ENCODE results near the gene STK40. TPM values are rescaled to one million over a fixed set of nuclear protein-coding genes. Genes with fewer than 3 reads are reported as not detected.
A peak's percentile ranks its signal among the peaks of the same experiment; 100 is the strongest.

STK40 gene, protein sequence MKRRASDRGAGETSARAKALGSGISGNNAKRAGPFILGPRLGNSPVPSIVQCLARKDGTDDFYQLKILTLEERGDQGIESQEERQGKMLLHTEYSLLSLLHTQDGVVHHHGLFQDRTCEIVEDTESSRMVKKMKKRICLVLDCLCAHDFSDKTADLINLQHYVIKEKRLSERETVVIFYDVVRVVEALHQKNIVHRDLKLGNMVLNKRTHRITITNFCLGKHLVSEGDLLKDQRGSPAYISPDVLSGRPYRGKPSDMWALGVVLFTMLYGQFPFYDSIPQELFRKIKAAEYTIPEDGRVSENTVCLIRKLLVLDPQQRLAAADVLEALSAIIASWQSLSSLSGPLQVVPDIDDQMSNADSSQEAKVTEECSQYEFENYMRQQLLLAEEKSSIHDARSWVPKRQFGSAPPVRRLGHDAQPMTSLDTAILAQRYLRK
- total RNA-seq (2011; cell fraction: chromatin; rRNA removed; ENCODE audit: low replicate concordance) = 24.8 and 55.6 TPM in 2 replicates
- 29.2 and 31.0 TPM in 2 replicates for total RNA-seq (2011; cell fraction: nucleolus; rRNA removed)
- 30.9 and 40.1 TPM in 2 replicates for total RNA-seq (2011; cell fraction: nucleoplasm; rRNA removed)
- total RNA-seq (2014; rRNA removed) (39.1 and 55.1 TPM in 2 replicates), total RNA-seq (2014; rRNA removed; fragmentation: Illumina TruSeq; extraction: Trizol) (18.5 and 22.8 TPM in 2 replicates), total RNA-seq (2015; rRNA removed; fragmentation: Illumina TruSeq; extraction: Trizol) (27.1 and 27.6 TPM in 2 replicates), total RNA-seq (2021) (90.1 and 94.3 TPM in 2 replicates), polyA plus RNA-seq (2011; rRNA removed) (57.8 and 73.8 TPM in 2 replicates), polyA plus RNA-seq (2014; fragmentation: Illumina TruSeq; extraction: Trizol) (62.9 and 78.0 TPM in 2 replicates), polyA plus RNA-seq (2014; fragmentation: Nextera tagmentation; extraction: Ambion mirVana) (1 to 10 TPM in 1 of 2 experiments, under 1 TPM in 1; 0.69 to 1.7 TPM), polyA plus RNA-seq (2014; rRNA removed) (59.0 and 63.1 TPM in 2 replicates), polyA minus RNA-seq (2011; rRNA and poly(A)+ RNA removed) (49.4 and 58.5 TPM in 2 replicates), Bru-seq, nascent RNA (percentile 82 among the genes with signal in this experiment), BruChase-seq, experiment 1, labeled RNA remaining after a 2-hour chase (percentile 84 among the genes with signal in this experiment), BruChase-seq, experiment 2, labeled RNA remaining after a 6-hour chase (percentile 81 among the genes with signal in this experiment)
- 46.1 and 62.2 TPM in 2 replicates for polyA plus RNA-seq (2011; cell fraction: cytosol; rRNA removed)
- polyA plus RNA-seq (2011; cell fraction: nucleus; rRNA removed) = 37.6 and 46.3 TPM in 2 replicates
- 62.9 and 132 TPM in 2 replicates for polyA plus RNA-seq (2012)
- 25.9 and 28.4 TPM in 2 replicates for polyA minus RNA-seq (2011; cell fraction: cytosol; rRNA and poly(A)+ RNA removed)
- polyA minus RNA-seq (2011; cell fraction: nucleus; rRNA and poly(A)+ RNA removed) = 9.8 and 13.2 TPM in 2 replicates
- long read RNA-seq, experiment 1, transcript STK40-204 (11 exons, 3,621 nt) = major isoform, 20 of 130 reads
- long read RNA-seq, experiment 1, partial matches to known transcripts = 8 of 130 reads
- long read RNA-seq, experiment 1, other reads (novel, unspliced or antisense) = 102 of 130 reads
- long read RNA-seq, experiment 2, transcript STK40-204 (11 exons, 3,621 nt) = major isoform, 39 of 151 reads
- long read RNA-seq, experiment 2, partial matches to known transcripts = 19 of 151 reads
- long read RNA-seq, experiment 2, other reads (novel, unspliced or antisense) = 92 of 151 reads
- long read RNA-seq, experiment 3, partial matches to known transcripts = 1 of 17 reads
- long read RNA-seq, experiment 3, other reads (novel, unspliced or antisense) = 14 of 17 reads

DNA sequence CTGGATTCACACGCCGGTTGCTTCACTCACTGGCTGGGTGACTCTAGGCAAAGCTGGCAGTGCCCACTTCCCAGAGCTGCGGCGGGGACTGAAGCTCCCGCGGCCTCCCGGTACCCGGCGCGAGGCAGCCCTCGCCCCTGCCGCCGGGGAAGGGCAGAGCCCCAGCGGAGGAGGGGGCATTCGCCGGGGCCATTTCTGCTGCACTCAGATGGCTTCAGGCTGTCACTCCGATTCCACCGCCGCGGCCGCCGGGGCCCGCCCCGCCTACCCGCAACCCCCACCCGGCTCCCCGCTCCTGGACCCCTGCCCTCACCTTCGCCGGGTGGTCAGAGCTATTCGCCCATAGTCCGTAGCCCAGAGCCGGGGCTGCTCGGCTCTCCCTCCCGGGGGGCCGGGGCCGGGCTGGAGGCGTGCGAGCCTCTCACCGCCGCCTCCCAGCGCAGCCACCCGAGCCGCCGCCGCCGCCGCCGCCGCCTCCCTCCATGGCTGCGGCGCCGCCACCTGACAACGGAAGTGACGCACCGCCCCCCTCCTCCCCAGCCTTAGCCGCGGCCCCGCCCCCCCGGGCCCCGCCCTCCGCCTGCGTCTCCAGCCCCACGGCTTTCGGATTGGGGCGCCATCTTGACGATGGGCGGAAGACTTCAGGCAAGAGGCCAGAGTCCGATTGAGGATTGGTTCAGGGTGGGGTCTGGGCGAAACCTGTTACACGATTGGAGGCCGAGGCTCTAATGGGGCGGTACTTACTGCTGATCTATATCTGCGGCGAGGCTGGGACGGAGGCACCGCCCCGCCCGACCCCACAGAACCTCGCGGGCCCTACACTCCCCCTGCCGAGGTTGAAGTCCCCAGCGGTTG is at the start of gene STK40:
Gene STK40 (minus strand): TSS at position 515 of the 855 bp plus-strand sequence. CDS start 24,592 bp downstream, outside the sequence.
- Histone ChIP-seq H3K4me3 (peak within 1 kb of the TSS; percentile 91), H3K27ac (ENCODE audit: extremely low read depth, low read depth, low read length) (peak within 1 kb of the TSS; percentile 99), H3K9me1 (ENCODE audit: control insufficient read depth, insufficient read depth, low read length) (peaks cover 5% of the 10 kb centered on the region), H3K27me3 (ENCODE audit: control insufficient read depth in 2 of 2, insufficient read depth in 2 of 2, low read length in 2 of 2) (no peaks in the 10 kb centered on the region), H2AFZ (ENCODE audit: low read depth, low read length) (peak within 1 kb of the TSS; percentile 80), H3K4me2 (ENCODE audit: insufficient read depth, low read length) (peak within 1 kb of the TSS; percentile 99), H4K20me1 (replicated peaks; ENCODE audit: control insufficient read depth, insufficient read depth, low read length) (peaks cover 23% of the 10 kb centered on the region; the same call in 1 of the 2 replicates), H3K9me3 (replicated peaks; ENCODE audit: control insufficient read depth, insufficient read depth, low read depth, low read length) (no peaks in the 10 kb centered on the region), H3K79me2 (ENCODE audit: control insufficient read depth, insufficient read depth, low read length) (peaks cover 58% of the 10 kb centered on the region), H3K9ac (ENCODE audit: insufficient read depth in 1 of 2, low read depth in 2 of 2, low read length in 2 of 2) (peak within 1 kb of the TSS; percentile 93 to 99), H3K4me1 (replicated peaks in 1 of 2; ENCODE audit: control insufficient read depth in 2 of 2, insufficient read depth in 2 of 2, low read length in 2 of 2) (peaks cover 29 to 33% of the 10 kb centered on the region in 2 experiments), H3K36me3 (ENCODE audit: control insufficient read depth, insufficient read depth, low read length) (peaks cover 38% of the 10 kb centered on the region)
- POLR2A ChIA-PET = interaction anchor here (0.6 to 9.7 kb wide), 40 partner anchors 8 to 563 kb away, joined by 3 to 315 read pairs (median 5); partner anchors contain the start of genes EVA1B, LSM10, MAP7D1 and MRPS15
- CTCF ChIA-PET (ENCODE audit: low intra/inter-chr PET ratio) = interaction anchor here (0.5 kb wide), 1 partner anchor 14 kb away, joined by 3 read pairs; no protein-coding TSS in a partner anchor
- ATAC-seq (peak; percentile 88), FAIRE-seq (no peak), DNase-seq (ENCODE audit: extremely low read depth in 1 of 4, low spot score in 3 of 4) (peak; percentile 97 to 100 (median 98))
- no TSS peak for BruUV-seq (replicated peaks)
- intact Hi-C loops (cut with micrococcal nuclease) = loop anchor here (1.0 to 5.0 kb wide), 2 partner anchors 12 to 63 kb away; partner anchors contain the start of genes EVA1B and LSM10
- under 1% methylated on average over 58 of the region's 82 CpGs for WGBS (ENCODE audit: insufficient coverage, low coverage, missing lambda C conversion rate)
- in situ Hi-C loops (cut with MboI) = no loop called here
- TF ChIP-seq CBX2 (IDR thresholded peaks at IDR 0.05; ENCODE audit: insufficient read depth, low read length, poor library complexity, severe bottlenecking) (no peak), JUNB (CRISPR knock-in tag; conservative IDR thresholded peaks at IDR 0.05) (no peak), GTF2A2 (tag; IDR thresholded peaks at IDR 0.05) (no peak), TCF3 (CRISPR knock-in tag; IDR thresholded peaks at IDR 0.05) (no peak), SIN3B (IDR thresholded peaks at IDR 0.05; ENCODE audit: low read depth) (peak; percentile 72), HSF4 (CRISPR knock-in tag; IDR thresholded peaks at IDR 0.05; ENCODE audit: borderline replicate concordance) (no peak), MIER1 (IDR thresholded peaks at IDR 0.05; ENCODE audit: low read depth) (no peak), PKNOX1 (IDR thresholded peaks at IDR 0.05) (peak; percentile 81), FOXM1 (IDR thresholded peaks at IDR 0.05; ENCODE audit: low read depth) (no peak), FOXM1 (CRISPR knock-in tag; IDR thresholded peaks at IDR 0.05; ENCODE audit: low read depth) (peak; percentile 22; the same call in 1 of the 2 replicates), MEF2A (IDR thresholded peaks at IDR 0.05; ENCODE audit: control insufficient read depth, low read depth, low read length) (no peak), PHF8 (IDR thresholded peaks at IDR 0.05; ENCODE audit: borderline replicate concordance, low read length) (peak; percentile 54; the same call in 1 of the 2 replicates)
